ENCODE measurements around the gene CDK5RAP3.
A peak's percentile ranks its signal among the peaks of the same experiment; 100 is the strongest.
"Not testable (repeated sequence)": the region's sequence is repeated elsewhere in the genome, so short reads cannot be mapped to it uniquely, and the experiment has no call there.

Gene CDK5RAP3, protein sequence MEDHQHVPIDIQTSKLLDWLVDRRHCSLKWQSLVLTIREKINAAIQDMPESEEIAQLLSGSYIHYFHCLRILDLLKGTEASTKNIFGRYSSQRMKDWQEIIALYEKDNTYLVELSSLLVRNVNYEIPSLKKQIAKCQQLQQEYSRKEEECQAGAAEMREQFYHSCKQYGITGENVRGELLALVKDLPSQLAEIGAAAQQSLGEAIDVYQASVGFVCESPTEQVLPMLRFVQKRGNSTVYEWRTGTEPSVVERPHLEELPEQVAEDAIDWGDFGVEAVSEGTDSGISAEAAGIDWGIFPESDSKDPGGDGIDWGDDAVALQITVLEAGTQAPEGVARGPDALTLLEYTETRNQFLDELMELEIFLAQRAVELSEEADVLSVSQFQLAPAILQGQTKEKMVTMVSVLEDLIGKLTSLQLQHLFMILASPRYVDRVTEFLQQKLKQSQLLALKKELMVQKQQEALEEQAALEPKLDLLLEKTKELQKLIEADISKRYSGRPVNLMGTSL

DNA sequence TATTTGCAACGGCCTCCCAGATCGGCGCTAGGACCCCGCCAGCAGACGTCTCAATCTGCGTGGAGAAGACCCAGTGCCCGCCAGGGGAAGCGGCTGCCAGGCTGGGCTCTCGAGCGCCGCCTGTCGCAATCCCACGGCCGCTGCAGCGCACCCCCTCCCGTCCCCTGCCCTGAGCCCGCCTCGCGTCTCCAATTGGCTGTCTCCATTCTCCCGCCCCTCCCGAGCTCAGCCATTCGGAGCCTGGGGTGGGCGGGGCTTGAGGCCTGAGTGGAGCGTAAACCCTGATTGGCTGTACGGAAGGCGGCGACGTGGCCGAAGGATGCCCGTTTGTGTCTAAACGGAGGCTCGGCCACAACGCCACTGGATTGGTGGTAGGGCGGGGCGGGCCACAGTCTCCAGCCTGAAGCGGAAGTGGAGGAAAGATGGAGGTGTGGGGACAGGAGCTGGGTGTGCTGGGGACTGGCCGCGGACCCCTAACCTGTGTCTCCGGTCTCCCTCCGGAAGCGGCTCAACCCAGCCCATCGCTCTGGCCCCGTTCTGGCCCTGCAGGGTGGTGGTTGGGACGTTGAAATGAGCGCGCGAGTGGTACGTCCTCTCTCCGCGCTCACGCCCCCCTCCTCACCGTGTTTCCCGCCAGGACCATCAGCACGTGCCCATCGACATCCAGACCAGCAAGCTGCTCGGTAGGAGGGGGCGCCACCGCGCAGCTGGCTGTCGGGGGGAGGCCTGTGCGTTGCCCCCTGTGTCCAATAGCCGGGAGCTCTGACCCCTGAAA is at the start of gene CDK5RAP3:
CDK5RAP3 (plus strand) TSS at position 389 of the 775 bp plus-strand sequence; CDS start at position 423, 34 bp downstream.
- DNase-seq: peak; percentile 99

DNA sequence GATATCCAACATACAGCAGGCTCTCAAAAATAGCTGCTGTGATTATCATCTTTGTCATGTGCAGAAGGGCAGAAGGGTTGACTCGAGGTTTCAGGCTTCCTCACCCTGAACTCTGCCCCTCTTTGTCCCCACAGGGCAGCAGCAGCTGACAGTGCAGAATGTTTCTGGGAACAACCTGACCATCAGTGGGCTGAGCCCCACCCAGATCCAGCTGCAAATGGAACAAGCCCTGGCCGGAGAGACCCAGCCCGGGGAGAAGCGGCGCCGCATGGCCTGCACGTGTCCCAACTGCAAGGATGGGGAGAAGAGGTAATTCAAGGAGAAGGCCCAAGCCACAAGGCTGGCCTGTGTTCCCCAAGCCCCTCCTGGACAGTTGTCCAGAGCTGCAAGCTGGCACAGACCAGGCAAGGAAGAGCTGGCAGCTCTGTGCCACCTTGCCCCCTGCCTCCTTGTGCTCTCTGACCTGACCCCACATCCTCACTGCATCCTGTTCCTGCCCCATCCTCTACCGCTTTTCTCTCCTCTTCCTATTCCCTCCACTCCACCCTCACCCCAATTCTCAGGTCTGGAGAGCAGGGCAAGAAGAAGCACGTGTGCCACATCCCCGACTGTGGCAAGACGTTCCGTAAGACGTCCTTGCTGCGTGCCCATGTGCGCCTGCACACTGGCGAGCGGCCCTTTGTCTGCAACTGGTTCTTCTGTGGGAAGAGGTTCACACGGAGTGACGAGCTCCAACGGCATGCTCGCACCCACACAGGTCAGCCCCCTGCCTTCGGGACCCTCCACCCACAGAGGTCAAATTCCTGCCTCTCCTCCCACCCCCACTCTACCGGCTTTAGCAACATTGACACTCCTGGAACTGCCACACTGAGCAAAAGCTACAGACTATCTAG is 45.9 kb upstream of the CDK5RAP3 start:
- no peak for DNase-seq

DNA sequence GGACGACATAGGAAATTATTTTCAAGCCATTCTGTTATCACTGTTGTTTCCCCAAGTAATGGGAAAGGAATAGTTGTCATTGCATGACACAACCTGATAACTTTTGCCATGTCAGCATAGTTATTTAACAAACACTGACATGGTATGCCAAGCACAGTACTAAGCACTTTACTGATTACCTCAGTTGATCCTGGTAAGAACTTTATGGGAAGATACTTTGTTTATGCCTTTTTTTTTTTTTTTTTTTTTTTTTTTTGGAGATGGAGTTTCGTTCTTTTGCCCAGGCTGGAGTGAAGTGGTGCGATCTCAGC is 45.3 kb upstream of the CDK5RAP3 start:
- DNase-seq: no peak

DNA sequence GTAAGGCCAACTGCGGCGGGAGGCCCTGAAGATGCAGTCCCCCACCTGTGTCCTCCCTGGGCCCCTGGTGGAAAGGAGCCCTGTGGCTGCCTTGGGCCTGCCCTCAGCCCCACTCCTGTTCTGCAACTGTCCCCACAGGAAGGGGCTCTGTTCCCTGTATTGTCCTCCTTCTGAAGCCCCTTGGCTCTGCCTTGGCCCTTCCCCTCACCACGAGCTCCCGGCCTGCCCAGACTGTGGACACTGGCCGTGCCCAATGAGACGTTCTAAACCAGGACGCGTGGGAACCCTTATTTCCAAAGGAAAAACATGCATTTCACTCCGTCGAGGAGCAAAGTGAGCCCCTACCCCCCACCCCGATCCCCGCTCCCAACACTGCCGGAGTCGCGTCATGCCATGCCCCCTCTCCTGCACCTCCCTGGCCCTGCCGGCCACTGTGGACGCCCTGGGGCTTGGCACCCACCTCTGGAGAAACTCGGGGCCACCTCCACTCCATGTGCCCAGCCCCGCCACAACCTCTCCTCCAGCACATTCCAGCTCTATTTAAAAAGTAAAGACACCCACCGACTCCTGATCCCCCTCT is 43.0 kb upstream of the CDK5RAP3 start:
- no peak for DNase-seq

DNA sequence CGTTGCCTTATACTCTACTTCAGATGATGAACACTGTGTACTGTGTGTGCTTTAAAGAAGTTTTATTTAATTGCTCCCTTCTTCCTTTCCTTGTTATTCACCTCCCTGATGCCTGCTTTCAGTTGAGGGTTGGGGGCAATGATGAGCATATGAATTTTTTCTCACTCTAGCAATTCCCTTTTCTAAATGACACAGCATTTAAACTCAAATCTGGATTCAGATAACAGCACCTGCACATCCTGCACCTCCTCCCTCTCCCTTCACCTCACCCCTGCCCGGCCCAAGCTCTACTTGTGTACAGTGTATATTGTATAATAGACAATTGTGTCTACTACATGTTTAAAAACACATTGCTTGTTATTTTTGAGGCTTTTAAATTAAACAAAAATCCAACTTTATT is 42.5 kb upstream of the CDK5RAP3 start:
- DNase-seq: no peak

DNA sequence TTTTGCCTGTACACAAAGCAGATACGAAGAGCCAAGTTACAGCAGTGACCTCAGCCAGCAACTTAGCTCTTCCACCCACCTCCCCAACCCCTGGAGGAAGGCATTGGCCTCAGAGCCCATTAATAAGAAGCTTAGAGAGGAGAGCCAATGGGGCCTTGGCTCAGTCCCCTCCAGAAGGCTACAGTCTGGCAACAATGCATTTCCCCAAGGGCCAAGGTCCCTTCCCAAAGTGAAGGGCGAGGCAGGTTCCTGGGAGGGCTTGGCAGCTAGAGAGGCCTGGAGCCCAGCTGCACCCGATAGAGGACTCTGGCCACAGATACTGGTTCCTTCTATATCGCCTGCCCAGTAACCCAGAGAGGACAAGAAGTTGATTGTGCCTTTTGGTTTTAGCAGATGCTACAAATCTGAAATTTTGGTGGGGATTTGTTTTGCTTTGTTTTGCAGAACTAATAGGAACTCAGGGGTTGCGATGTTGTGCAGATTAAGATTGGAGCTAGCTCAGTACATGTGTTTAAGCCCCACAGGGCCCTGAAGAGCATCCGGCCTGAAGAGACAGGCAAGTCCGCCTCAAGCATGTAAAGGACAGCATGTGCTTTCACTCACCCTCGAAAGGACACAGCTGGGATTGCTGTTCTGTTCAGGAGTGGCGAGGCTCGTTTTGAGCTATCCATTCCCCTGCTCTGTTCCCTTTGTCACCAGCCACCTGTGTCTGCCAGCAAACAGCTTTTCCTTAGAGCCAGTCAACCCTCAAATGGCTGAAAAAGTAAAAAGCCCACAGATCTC is 41.5 kb upstream of the CDK5RAP3 start:
- DNase-seq: no peak

DNA sequence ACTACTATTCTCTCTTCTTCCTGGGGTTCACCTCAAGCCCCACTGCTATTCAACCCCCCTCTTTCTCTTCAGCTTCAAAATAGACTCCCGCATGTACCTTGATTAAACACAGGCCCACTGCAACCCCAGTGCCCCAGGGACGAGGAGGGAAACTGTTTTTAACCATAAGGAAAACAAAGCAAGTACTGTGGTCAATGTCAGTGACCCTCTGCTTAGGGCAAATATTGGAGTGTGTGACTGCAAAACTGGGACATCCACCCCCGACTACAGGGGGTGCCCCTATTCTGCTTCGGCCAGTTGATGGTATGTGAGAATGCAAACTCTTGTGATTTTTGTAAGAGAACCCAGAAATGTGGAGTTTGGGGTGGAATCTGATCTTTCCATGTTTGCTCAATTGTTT is 39.1 kb upstream of the CDK5RAP3 start:
- no peak for DNase-seq

DNA sequence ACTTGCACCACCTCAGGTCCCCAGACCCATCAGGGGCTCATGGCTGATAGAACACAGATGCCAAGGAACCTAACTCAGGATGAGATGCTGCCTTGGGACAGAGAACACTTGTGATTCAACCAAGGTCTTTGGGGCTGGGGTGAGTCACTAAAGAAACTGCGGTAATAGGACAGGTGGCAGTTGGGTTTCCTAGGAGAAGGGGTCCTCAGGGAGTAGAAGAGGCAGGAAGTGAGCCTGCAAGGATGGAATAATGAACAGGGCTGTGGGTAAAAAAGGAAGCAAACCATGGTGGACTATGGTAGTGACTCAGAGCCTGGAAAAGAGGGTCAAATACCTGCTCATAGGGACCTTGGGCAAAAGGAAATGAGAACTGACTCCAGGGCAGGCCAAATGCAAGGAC is 36.1 kb upstream of the CDK5RAP3 start:
- no peak for DNase-seq

DNA sequence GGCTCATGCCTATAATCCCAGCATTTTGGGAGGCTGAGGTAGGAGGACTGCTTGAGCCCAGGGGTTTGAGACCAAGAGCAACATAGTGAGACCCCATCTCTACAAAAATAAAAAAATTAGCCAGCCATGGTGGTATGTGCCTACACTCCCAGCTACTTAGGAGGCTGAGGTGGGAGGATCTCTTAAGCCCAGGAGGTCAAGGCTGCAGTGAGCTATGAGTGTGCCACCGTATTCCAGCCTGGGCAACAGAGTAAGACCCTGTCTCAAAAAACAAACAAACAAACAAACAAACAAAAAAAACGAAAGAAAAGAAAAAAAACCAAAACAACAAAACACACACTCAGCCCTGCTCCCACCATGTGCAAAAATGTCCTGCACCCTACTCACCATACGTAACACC is 35.4 kb upstream of the CDK5RAP3 start:
- DNase-seq: not testable (repeated sequence)

DNA sequence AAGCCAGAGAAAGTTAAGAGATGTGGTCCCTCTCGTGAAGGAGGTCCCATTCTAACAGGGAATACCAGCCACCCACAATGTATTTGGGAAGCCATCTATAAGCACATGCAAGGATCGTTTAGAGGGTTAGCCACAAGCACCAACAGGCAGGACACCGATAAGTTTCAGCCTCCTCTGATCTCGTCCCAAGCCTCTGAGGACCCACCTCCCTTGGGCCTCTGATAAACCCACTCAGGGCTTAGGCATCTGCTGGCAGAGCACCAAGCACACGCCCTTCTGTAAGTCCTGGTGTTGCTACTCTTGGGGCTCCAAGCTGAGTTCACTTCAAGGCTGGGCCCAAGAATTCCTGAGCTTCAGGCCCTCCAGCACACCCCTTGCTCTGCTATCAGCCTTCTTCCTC is 35.0 kb upstream of the CDK5RAP3 start:
- DNase-seq: no peak

DNA sequence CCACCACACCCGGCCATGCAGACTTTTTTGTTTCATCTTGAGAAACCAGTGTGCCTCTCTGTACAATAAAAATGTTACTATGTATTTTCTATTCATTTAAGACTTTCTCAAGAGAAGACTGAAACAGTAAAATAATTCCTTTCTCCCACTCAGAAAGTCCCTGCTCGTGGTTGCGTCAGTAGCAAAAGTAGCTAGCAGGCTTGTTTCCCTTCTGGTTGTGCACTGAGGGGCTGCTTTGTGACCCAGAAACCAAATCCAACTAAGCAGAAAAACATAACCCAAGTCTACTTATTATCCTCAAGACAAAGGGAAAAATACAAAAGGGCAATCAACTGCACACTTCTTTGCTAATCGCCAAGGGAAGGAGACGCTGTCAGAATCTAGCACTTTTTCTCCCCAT is 33.0 kb upstream of the CDK5RAP3 start:
- DNase-seq: no peak

DNA sequence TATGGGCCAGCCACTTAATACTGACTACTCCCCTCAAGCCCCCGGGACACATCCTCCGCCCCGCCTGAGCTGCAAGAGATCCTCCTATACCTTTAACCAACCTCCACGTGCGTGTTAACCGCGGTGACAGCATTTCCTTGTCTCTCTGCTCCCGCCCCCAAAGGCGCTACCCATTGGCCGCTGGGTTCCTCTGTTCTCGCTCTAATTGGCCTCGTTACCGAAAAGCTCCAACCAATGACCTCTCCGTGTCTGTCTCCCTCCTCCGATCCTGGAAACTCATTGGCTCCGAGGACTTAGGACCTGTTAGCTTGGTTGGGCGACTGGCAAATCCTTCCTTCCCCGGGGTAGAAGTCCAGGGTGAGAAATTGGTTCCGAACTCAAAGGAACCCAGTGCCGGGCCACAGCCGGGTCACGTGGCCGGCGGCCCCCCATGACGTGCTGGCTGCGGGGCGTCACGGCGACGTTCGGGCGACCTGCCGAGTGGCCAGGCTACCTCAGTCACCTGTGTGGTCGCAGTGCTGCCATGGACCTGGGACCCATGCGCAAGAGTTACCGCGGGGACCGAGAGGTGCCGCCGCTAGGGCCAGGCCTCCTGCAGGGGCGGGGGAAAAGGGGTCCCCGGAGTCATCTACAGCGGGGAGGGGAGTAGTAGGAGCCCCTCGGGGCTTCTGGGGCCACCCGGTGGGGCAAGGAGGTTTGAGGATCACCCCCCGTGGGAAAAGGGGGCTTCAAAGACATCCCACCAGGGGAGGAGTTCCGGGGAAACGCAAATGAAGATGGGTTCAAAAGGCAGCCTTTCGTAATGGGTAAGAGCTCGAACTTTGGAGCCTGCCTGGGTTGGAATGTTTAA is 29.4 kb upstream of the CDK5RAP3 start, which contains the start of gene PNPO:
PNPO (plus strand) TSS at position 326 of the 850 bp plus-strand sequence; CDS start at position 431, 105 bp downstream.
- DNase-seq: peak; percentile 98

DNA sequence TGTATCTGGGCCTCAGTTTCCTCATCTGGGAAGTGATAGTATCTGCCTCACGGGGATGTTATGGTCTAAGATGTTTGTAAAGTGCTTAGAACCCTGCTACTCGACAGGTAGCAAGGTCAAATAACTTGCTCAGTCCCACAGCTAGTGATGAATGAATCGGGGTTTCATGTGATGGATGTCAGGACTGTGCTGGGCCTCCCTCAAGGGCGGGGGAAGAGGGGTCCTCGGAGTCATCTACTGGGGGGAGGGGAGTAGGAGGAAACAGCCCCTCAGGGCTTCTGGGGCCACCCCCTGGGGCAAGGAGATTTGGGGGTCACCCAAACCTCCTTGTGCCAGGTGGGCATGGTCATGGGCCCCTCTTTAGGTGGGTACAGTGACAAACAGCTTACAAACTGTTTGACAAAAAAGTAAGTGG is 28.8 kb upstream of the CDK5RAP3 start:
- no peak for DNase-seq

DNA sequence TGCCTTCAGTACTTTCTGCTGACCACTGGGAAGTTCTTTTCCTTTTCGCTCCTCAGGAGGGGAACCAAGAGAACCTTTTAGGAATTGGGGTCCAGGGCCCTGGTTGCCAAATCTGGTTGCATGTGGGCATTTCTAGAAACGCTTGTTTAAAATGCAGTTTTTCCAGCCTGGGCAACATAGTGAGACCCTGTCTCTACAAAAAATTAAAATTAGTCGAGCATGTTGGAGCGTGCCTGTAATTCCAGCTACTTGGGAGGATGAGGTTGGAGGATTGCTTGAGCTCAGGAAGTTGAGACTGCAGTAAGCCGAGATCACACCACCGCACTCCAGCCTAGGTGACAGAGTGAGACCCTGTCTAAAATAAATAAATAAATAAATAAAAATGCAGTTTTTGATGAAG is 28.3 kb upstream of the CDK5RAP3 start:
- no peak for DNase-seq

DNA sequence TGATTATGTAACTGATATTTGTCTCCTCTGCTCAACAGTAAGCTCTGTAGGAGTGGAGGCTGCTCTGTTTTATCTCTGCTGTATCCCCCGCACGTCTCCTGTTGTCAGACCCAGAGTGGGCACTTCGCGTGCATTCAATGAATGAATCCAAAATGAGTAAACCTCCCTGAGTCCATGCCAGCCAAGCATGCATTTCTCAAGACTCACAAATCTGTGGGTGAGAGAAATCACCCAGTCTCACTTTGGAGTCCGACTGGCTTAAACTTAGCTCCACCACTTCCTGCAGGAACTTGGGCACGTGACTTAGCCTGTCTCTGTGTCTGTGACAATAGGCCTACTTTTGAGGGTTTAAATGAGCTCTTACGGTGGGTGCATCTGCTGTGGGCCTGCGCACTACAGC is 25.8 kb upstream of the CDK5RAP3 start:
- DNase-seq: no peak

DNA sequence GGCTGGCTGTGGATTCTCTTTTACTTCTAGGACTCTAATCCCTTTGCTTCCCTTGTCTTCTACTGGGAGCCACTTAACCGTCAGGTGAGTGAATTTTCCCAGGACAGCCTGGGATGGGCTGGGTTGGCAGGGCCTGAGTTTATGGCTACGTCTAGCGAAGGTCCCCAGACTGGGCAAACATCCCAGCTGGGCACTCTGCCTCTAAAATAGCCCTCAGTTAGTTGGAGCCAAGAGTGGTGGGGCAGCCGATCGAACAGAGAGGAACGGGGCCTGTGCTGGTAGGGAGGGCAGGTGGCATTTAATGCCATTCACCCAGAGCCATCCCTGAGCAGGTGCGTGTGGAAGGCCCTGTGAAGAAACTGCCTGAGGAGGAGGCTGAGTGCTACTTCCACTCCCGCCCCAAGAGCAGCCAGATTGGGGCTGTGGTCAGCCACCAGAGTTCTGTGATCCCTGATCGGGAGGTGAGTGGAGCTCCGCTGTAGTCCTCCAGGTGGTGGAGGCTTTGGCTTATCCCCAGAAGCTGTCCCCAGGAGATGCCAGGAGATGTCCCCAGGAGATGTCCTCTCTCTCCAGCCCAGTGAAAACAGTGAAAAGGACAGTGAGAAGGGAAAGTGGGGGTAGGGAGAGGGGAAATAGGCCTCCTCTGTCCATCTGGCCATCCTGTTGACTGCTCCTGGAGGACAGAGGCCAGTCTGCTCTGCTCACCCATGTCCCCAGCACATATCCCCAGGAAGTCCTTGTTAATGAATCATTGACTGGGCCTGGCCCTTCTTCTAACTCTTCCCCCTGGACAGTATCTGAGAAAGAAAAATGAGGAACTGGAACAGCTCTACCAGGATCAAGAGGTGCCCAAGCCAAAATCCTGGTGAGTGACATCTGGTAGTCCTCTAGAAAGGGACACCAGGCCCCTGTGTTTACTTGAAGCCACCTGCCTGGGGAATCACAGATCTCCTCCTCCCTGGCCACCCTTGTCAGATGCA is 25.1 kb upstream of the CDK5RAP3 start:
- no peak for DNase-seq

DNA sequence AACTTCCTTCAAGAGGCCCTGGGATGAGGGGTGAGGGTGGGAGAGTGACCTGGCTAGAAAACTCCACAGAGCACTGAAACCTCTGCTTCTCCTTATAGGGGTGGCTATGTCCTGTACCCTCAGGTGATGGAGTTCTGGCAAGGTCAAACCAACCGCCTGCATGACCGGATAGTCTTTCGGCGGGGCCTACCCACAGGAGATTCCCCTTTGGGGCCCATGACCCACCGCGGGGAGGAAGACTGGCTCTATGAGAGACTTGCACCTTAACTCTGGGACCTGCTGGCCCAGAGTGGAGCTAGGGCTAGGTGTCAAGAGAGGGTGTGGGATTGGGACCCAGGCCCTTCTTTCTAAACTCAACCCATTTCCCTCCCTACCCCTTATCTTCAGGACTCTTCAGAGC is 24.4 kb upstream of the CDK5RAP3 start:
- no peak for DNase-seq

DNA sequence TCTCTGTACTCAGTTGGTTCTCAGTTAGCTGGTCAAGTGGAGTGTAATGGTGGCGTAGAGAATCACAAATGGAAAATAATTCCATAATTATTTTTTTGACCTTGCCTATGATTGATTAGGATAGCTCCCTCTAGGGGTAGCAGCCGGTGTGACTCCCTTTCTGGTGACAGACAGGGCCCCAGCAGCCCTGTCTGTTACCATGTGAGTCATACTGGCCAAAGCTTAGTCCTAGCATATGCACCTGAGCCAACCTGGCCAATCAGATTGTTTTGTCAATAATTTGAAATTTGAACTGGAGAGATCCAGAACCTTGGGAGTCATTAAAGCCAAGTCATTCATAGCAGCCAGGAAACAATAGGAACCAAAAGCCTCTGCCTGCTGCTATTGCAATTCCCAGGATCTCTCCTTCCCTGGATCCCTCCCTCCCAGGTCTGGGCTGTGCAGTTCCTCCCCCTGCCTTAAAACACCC is 23.9 kb upstream of the CDK5RAP3 start:
- peak; percentile 11 for DNase-seq

DNA sequence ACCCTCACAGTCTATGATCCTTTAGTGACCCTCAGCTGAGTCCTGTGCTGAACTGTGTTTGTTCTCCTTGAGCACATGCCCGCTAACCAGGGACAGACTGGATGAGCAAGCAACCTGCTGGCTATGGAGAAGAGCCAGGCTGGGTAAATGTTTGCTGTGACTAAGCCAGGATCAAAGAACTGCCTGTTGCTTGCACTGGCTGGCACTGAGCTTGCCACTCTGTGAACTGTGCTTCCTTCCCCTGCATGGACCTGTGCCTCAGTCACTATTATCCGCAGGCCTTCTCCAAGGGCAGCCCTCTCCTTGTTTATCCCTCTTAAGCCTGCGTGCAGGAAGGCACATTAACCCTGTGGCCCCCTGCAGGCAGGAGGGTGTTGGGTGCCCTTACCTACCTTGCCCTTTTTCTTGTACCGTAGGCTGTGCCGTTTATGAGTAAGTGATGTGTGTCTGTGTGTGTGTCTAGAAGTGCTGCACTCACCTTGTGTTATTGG is 22.2 kb upstream of the CDK5RAP3 start:
- no peak for DNase-seq
